Caco-2 (cell line): ENCODE measurements around the gene GALK1. TPM values are rescaled to one million over a fixed set of nuclear protein-coding genes. Genes with fewer than 3 reads are reported as not detected.

Source experiments
- BruUV-seq: library from RNA; stranded (reverse); fragments of 400-500 nt; replicated peaks from 2 replicates; lab custom pipeline; 2021; lab: Mats Ljungman, UMichigan
- CTCF ChIA-PET: fragments of 300-600 bp; sonication (Branson Sonifier 250); formaldehyde crosslinking; loops from one replicate; lab custom pipeline; 2022; ENCODE audit warnings: antibody characterized with exemption; lab: Charles Lee
- POLR2A ChIA-PET: fragments of 300-600 bp; sonication (Branson Sonifier 250); formaldehyde crosslinking; loops from one replicate; lab custom pipeline; 2022; ENCODE audit warnings: antibody characterized with exemption; lab: Charles Lee
- DNase-seq, 2 experiments: peaks; one replicate each; pipeline versions ENCODE4 v3.0.0 to v3.0.0-alpha.2; 2020 to 2022
- H3K27me3 ChIP-seq: replicated peaks from 2 replicates; pipeline ENCODE4 v1.6.0; 2011; ENCODE audit warnings: low read length; ENCODE audit not compliant: control insufficient read depth, insufficient read depth
- H3K36me3 ChIP-seq: 2 replicates; pipeline ENCODE4 v1.5.1; 2011; ENCODE audit warnings: low read length; ENCODE audit not compliant: control insufficient read depth, insufficient read depth
- H3K4me1 ChIP-seq: fragments of 250-450 bp; sonication (Bioruptor Pico); 2 replicates; pipeline ENCODE4 v1.5.1; 2020; ENCODE audit warnings: mild to moderate bottlenecking
- H3K4me3 ChIP-seq: 2 replicates; pipeline ENCODE4 v1.5.1; 2011; ENCODE audit warnings: low read depth, mild to moderate bottlenecking, control low read depth, low read length
- H3K9me3 ChIP-seq: fragments of 250-450 bp; sonication (Bioruptor Pico); 2 replicates; pipeline ENCODE4 v1.5.1; 2020; ENCODE audit warnings: mild to moderate bottlenecking, moderate library complexity
- H3K27ac Mint-ChIP-seq: one replicate; pipeline ENCODE4 v1.8.0; 2022; ENCODE audit warnings: mixed read lengths; ENCODE audit not compliant: unreplicated experiment
- H3K27me3 Mint-ChIP-seq: one replicate; pipeline ENCODE4 v1.8.0; 2022; ENCODE audit warnings: mixed read lengths; ENCODE audit not compliant: insufficient read depth, unreplicated experiment
- H3K36me3 Mint-ChIP-seq: one replicate; pipeline ENCODE4 v1.8.0; 2022; ENCODE audit warnings: mild to moderate bottlenecking, mixed read lengths; ENCODE audit not compliant: insufficient read depth, unreplicated experiment
- H3K4me1 Mint-ChIP-seq: one replicate; pipeline ENCODE4 v1.8.0; 2022; ENCODE audit warnings: low read depth, mixed read lengths; ENCODE audit not compliant: unreplicated experiment
- H3K4me3 Mint-ChIP-seq: one replicate; pipeline ENCODE4 v1.8.0; 2022; ENCODE audit warnings: mild to moderate bottlenecking, moderate library complexity, mixed read lengths; ENCODE audit not compliant: unreplicated experiment
- H3K9me3 Mint-ChIP-seq: one replicate; pipeline ENCODE4 v1.8.0; 2022; ENCODE audit warnings: mixed read lengths; ENCODE audit not compliant: unreplicated experiment
- CTCF ChIP-seq, 2 experiments: fragments of 200-600 bp in 1 of 2; IDR thresholded peaks; 1 replicate in 1 of 2; 2 replicates in 1 of 2; pipeline versions ENCODE4 v1.5.1 to v1.8.0; 2011 to 2022; ENCODE audit warnings: antibody characterized with exemption in 1 of 2, control low read depth in 1 of 2, inconsistent platforms in 1 of 2, low read depth in 1 of 2, low read length in 1 of 2, mild to moderate bottlenecking in 1 of 2, moderate library complexity in 1 of 2; ENCODE audit not compliant: insufficient read depth in 1 of 2, severe bottlenecking in 1 of 2, unreplicated experiment in 1 of 2
- intact Hi-C: fragments of 100-400 bp; cut with micrococcal nuclease; formaldehyde crosslinking; loops from one replicate; pipeline ENCODE4 v1.10.0; 2022; ENCODE audit not compliant: unreplicated experiment
- total RNA-seq: library from RNA; stranded (reverse); gene quantifications from 2 replicates; pipeline ENCODE4 v1.2.3, GENCODE V29; 2022

GALK1 gene
- total RNA-seq, 1 experiment from 2014 or later: 41.1 TPM

DNA sequence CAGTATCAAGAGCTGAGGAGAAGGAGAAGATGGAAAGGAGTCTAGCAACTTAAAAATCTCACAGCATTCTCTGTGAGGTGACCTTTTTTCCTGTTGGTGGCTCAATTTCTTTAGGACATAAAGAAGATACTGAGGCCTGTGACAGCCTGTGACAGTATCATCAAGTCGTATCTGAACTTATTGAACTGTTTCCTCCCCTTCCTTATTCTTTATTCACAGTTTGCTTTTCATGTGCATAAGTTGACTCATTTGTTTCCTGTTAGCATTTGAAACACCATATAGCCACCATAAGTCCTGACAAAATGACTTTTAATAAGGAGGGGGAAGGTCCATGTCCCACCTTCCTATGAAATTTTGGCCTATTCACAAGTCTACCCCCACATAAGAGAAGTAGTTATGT is 28.5 kb upstream of the GALK1 start:
- no TSS peak for BruUV-seq
- Histone ChIP-seq H3K9me3 (no peaks in the 10 kb centered on the region), H3K27me3 (no peaks in the 10 kb centered on the region), H3K4me3 (no peak overlapping the region), H3K4me1 (no peaks in the 10 kb centered on the region), H3K36me3 (peaks cover 2% of the 10 kb centered on the region; the same call in 1 of the 2 replicates)
- intact Hi-C loops: no loop called here
- no peak for TF ChIP-seq CTCF (IDR thresholded peaks at IDR 0.05; ENCODE audit: insufficient read depth in 1 of 2, low read depth in 1 of 2, low read length in 1 of 2, severe bottlenecking in 1 of 2, unreplicated experiment in 1 of 2)
- H3K4me3 Mint-ChIP-seq: no peak overlapping the region
- DNase-seq: no peak
- H3K27ac Mint-ChIP-seq: no peak overlapping the region
- CTCF ChIA-PET: no interaction called here
- no peaks in the 10 kb centered on the region for H3K27me3 Mint-ChIP-seq
- POLR2A ChIA-PET: no interaction called here
- H3K9me3 Mint-ChIP-seq: no peaks in the 10 kb centered on the region
- peaks cover 23% of the 10 kb centered on the region for H3K36me3 Mint-ChIP-seq
- no peaks in the 10 kb centered on the region for H3K4me1 Mint-ChIP-seq

DNA sequence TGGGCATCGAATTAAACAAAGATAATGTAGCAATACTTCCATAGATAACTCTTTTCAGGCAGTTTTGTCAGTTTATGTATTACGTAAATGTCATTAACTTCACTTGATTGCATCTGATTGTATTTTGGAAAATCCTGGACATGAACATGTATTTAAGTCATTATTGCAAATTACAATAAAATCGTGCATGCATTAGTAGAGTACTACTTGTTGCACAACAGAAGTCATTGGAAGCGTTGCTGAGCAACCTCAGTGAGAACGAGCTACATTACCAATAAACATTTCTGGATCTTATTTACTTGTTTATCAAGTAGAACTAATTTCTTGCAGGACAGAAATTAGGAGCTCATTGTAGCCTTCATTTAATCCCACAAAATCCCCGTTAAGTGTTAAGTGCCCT is 26.3 kb upstream of the GALK1 start:
- H3K27me3 ChIP-seq: no peaks in the 10 kb centered on the region
- intact Hi-C loops: no loop called here
- CTCF ChIA-PET: no interaction called here
- TF ChIP-seq CTCF (IDR thresholded peaks at IDR 0.05; ENCODE audit: insufficient read depth in 1 of 2, low read depth in 1 of 2, low read length in 1 of 2, severe bottlenecking in 1 of 2, unreplicated experiment in 1 of 2): no peak
- Mint-ChIP-seq H3K27ac (no peak overlapping the region), H3K27me3 (no peaks in the 10 kb centered on the region), H3K9me3 (no peaks in the 10 kb centered on the region), H3K4me3 (no peak overlapping the region), H3K36me3 (peaks cover 23% of the 10 kb centered on the region), H3K4me1 (peaks cover 1% of the 10 kb centered on the region)
- POLR2A ChIA-PET: interaction anchor here (0.7 kb wide), 1 partner anchor 11 kb away, joined by 3 read pairs; a partner anchor contains a TSS
- H3K36me3 ChIP-seq: peaks cover 2% of the 10 kb centered on the region; the same call in 1 of the 2 replicates
- H3K4me1 ChIP-seq: peaks cover 4% of the 10 kb centered on the region
- no TSS peak for BruUV-seq
- no peaks in the 10 kb centered on the region for H3K9me3 ChIP-seq
- no peak for DNase-seq
- H3K4me3 ChIP-seq: no peak overlapping the region

DNA sequence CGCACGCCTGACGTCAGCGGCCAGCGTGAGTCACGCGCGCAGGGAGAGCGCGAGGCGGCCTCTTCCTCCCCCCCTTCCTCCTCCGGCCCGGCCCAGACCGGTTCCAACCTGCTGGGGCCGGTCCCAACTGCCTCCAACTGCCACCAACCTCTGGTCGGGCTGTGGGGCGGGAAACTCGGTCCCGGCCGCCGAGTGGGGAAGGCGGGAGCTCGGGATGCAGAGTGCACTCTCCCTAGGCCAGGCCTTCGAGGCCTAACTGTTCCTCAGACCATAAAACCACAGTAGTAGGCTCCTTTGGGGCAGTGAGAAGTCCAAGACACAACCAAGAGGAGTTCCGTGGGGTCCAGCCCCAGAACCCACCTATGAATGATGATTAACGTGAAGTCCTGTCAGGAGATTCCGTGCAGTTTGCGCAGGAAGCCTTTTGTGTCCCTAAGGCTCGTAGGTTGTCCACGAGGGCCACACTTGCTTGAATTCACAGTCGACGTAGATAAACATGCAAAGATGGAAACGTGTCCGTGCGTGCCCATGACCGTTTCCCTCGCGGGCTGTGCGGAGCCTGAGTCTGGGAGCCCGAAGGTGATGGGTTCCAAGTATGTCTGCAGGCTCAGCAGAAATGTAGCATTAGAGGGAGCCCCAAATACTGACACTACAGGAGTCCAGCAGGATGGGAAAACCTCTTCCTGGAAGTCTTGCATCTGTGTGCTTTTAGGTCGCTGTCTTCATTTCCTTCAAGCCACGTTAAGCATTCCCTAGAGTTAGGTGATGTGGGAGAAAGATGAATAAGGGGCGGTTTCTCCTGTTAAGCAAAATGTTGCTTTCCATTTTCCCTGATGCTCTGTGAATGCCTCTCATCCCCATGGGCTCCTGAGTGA is 20.3 kb upstream of the GALK1 start:
- TF ChIP-seq CTCF (IDR thresholded peaks at IDR 0.05; ENCODE audit: insufficient read depth in 1 of 2, low read depth in 1 of 2, low read length in 1 of 2, severe bottlenecking in 1 of 2, unreplicated experiment in 1 of 2): no peak
- Mint-ChIP-seq H3K27me3 (no peaks in the 10 kb centered on the region), H3K4me3 (peak overlapping the region; percentile 84), H3K27ac (peak overlapping the region; percentile 97), H3K36me3 (peaks cover 21% of the 10 kb centered on the region), H3K9me3 (no peaks in the 10 kb centered on the region), H3K4me1 (peaks cover 15% of the 10 kb centered on the region)
- CTCF ChIA-PET: interaction anchor here (0.7 to 3.6 kb wide), 4 partner anchors 21 to 495 kb away, joined by 3 to 27 read pairs (median 4); partner anchors contain the start of gene GALK1
- peak; percentile 95 for DNase-seq
- H3K36me3 ChIP-seq: no peaks in the 10 kb centered on the region
- H3K4me3 ChIP-seq: peak overlapping the region; percentile 55
- BruUV-seq: TSS peak; percentile 61
- H3K27me3 ChIP-seq: no peaks in the 10 kb centered on the region
- POLR2A ChIA-PET: interaction anchor here (0.5 to 2.5 kb wide), 6 partner anchors 9 to 388 kb away, joined by 3 to 11 read pairs (median 4); partner anchors contain the start of genes FBF1 and WBP2
- intact Hi-C loops: loop anchor here (5.0 to 10.0 kb wide), 2 partner anchors 42 to 190 kb away; partner anchors contain the start of genes ACOX1 and TEN1
- H3K4me1 ChIP-seq: peaks cover 34% of the 10 kb centered on the region
- no peaks in the 10 kb centered on the region for H3K9me3 ChIP-seq
